Stimulated activated CD4-positive, alpha-beta T cell treated with anti-CD3 and anti-CD28 coated beads, Interleukin-1b, Interleukin-23, amount 100 ng/mL, for 1 hour (primary cell): ENCODE measurements around the gene ANKRD60.

ENCODE experiments used
- DNase-seq, 2 donors: peaks; one replicate each; pipeline ENCODE4 v3.0.0-alpha.2; 2020; ENCODE audit warnings: low read depth in 2 of 2

The ANKRD60 gene

DNA sequence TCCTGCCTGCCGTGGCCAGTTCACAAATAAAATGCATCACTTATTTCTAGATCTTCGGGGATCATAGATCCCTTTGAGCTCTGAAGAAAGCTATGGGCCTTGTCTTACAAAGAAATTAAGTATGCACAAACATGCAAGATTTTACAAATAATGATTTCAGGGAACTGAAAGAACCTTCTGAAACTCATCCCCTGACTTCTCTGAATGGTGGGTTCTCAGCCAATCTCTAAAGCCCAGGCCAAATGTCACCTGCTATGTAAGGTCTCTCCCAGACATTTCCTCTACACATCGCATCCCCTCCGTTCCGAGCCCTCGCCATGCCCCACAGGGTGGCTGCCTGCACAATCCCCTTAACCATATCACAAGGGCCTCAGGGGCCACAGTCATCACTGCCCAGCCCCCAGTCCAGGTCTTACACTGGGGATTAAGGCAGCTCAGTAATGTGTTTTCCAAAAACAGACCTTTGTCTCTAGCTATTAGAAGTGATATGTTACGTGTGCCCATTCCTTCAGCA is 16.1 kb upstream of the ANKRD60 start:
- no peak for DNase-seq

DNA sequence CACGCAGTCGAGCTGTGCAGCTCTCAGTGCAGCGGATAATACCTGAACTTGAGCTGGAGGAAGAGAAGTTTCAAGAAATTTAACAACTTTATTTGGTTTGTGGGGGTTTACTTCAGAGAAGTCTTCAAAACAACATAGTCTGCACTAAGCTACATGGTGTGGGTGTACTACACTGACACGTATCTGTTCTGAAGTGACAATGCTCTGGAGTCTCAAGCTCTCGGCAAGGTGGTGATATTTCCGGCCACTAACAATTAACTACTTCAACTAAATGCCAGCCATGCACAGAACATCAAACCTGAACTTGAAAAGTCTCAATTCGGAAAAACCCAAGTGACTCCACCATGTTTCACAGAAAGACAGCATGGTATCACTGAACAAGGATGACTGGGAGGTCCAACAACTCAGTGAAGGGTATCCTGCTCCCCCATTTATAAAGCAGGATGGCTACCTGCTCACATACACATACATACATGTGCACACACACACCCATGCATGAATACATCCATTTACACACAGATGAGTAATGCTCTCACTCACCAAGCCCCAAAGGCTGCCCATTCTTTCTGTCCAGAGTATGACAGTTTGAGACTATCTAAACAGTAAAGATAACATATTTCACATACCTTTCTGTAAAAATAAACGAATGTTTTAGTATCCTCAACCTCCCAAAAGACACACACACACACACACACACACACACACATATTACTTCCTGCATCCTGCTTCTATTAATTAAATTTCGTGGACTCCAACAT is 15.4 kb upstream of the ANKRD60 start:
- DNase-seq: no peak

DNA sequence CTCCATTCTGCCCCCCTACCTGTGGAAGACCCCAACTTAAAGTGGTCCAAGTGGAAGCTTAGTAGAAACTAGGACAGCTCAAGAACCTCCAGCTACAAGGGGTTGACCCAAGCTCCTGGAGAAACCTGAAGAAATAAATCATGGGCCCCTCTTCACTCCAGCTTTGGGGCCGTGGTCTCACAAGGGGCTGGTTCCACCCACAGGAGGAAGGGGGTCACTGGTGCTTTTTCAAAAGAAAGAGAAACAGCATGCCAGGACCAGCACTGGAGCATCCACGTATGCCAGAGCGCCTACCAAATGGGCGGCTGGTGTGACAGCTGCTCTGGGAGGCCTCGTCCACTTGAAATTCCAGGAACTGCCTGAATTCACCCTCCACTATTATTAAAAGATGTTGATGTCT is 14.4 kb upstream of the ANKRD60 start:
- no peak for DNase-seq

DNA sequence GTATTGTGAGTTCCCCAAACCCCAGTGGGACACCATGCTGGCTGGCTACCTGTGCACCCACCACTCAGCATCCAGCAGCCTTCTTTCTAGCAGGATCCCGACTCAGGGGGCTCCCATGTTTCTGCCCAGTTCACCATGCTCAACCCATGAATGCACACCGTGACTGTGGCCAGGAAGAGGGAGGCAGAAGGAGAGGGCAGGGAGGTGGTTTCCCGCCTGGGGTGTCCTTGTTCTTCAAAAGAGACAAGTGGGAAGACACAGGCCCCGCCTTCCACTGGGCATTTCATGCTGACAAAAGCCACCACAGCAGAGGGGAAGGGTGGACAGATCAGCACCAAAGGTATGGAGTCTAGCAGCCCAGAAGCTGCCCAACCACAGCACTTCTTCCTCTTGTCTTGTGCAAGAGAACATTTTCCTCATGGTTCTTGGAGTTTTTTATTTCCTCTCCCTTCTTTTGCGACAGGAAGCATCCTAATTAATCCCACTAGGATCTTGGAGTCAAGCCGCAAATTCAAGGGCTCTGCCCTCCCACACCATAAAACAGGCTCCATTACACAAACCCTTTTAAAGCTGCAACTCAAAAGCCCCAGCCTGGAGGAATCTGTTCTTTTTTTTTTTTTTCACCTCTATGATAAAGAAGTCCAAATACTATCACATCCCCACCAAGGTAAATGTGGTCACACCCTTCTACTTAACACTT is 13.5 kb upstream of the ANKRD60 start:
- no peak for DNase-seq

DNA sequence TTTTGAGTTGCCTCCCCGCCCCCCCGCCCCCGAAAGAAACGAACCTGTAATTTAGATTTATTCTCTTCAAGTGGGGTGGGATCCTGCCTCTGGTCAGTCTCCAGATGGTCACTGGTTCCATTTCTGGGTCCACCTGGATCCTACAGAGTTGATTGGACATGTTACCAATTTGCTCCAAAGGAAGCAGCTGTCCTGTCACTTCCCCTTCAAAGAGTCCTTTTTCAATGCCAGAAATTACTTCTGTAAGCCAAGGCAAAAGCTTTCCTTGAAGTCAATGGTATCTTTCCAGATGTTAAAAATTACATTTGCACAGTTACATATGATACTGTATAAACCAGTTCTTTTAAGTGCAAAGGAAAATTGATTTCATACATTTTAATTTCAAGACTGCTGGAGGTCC is 12.0 kb upstream of the ANKRD60 start:
- DNase-seq: no peak

DNA sequence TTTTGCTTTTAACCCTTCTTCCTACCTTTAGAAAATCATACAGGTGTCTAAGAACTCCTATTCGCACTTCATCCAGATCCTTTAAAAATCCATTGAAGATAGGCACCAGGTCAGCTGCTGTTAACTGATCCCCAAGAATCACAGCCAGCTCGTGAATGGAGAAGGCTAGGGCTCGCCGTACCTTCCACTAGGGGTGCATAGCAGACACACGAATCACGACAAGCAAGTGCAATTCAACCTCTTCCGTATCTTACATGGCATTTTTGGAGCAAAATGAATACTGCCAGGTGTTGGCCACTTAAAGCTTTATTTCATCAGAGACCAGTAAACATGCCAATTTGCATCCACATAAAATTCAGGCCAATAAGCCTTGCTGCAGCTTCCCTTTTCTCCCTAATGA is 10.8 kb upstream of the ANKRD60 start:
- no peak for DNase-seq

DNA sequence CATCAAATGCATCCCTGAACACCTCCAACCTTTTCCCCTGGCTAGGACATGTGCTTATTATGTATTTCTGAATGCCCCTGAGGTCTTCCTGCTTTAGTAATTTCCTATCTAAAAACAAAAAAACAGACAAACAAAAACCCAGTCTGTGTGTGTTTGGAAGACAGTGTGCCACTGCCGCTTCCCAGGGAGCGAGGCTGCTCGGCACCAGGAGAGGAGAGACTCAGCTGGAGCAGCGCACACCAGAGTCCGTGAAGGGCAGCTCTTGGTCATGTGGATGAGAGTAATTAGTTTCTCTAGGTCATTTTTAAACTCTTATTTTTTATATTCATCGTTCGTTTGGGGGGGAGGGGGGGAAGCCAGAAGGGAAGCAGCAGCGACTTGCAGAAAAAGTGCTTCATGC is 10.0 kb upstream of the ANKRD60 start:
- no peak for DNase-seq

DNA sequence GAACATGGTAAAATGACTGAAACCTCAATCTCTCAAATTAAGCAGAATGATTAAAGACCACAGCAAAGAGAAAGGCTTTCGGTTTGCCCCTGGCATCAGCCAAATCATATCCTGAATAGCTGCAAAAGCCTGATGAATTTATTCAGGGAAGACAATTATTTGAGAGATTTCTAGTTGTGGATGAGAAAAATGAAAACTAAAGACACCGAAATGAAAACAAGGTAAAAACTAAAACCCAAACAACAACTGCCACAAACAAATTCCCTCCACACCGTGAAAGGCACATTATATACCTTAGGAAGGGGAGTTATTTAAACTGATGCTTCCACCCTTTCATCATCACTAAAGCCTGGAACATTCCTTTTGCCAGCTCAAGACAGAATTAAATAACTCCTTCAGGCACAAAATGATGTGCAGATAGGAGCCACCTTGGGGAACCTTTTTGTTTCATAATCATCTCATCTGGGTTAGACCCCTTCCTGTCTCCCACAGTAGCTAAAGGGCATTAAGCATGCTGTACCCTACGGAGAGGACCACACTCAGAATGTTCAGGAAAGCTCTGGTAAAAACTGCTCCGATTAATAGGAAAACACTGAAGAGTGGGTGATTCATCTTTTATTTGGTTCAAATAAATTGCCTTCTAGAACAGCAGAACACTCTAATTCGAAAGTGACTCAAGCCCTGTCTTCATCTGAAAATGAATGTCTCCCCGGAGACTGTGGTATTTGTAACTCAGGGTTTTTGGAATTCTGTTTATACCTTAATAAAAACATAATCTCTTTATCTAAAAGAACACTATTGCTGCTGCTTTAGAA is 9.1 kb upstream of the ANKRD60 start:
- no peak for DNase-seq

DNA sequence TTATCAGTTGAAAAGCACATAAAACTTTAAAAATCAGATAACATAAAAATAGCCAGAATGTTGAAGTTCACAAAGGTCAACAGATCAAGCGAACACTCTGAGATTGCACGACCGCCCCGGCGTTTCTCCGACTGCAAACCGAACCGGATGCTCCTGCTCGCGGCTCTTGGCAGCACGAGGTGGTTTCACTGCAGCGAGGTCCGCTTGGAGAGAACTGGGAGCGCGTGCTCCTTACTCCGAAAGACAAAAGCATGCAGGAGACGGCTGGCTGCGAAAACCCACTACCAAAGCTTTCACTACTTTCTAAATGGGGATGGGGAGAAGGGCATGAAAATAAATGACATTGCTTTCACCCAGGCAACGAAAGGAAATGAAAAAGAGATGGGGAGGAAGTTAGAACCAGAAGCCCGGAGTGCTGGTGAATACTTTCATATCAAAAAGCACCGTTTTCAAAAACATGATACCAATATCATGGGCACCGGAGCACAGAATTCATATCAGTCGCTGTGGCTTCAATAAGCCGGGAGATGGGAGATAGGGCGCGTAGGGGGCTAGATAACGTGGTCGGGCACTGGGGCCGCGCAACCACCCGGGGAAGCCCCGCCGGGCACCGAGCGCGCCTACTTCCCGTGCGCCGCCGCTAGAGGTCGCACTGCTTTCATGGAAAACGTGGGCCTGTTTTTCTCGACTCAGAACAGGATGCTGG is 8.3 kb upstream of the ANKRD60 start:
- peak; percentile 52 to 84 for DNase-seq

DNA sequence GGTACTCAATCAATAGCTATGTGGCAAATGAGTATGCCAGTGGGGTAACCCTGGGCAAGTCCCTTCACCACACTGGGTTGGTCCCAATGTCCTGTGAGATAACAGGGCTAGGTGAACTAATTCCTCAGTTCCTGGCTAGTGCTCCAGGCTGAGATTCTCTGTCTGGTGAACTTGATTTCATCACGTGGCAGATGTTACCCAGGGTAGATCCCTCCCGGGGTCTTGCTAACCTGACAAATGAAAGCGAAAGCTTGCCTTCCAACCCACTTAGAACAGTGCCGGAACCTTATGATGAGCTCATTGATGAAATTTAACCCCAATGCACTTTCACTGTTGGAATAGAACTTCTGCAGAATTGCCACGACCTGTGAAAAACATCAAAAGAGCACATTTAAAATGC is 6.6 kb upstream of the ANKRD60 start:
- DNase-seq: no peak

DNA sequence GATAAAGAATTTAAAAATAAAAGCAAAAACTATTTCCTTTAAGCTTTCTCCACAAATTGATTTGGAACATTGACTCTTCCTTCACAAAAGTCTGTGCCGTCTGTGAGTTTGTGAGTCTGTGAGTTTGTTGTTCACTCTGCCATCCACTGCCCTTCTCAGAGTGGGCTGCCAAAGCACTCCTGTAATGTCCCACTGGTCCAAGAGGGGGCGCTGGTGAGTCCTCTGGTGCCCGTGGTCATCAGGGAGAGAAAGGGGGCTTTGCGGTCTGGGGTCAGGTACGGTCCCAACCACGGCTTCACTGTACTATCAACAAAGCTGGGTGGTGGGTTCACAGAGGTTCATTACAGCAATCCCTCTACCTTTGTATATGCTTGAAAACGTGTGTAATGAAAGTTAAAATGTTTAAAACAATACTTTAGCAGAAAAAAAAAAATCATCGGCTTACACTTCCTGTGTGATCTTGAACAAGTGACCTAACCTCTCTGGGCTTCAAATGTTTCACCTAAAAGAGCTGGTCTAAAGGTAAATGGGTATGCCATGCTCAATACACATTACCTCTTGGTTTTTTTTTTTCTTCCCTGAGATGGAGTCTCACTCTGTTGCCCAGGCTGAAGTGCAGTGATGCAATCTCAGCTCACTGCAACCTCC is 5.6 kb upstream of the ANKRD60 start:
- DNase-seq: no peak

DNA sequence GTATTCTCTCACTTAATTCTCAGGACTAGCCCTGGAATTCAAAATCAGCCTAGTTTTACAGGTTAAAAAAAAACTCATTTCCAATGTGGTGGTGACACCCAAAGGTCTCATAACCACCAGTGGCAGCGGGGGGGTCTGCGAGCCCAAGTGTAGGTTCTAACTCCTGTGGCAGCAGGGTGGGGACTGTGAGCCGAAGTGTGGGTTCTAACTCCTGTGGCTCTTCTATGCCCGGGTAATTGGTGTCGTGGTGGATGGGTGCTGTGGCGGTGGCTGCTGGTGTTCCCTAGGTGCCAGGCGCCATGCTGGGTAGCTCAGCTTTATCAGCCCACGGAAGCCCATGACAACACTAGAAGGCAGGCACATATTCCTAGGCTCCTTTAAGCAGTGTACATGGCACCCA is 4.9 kb upstream of the ANKRD60 start:
- no peak for DNase-seq

DNA sequence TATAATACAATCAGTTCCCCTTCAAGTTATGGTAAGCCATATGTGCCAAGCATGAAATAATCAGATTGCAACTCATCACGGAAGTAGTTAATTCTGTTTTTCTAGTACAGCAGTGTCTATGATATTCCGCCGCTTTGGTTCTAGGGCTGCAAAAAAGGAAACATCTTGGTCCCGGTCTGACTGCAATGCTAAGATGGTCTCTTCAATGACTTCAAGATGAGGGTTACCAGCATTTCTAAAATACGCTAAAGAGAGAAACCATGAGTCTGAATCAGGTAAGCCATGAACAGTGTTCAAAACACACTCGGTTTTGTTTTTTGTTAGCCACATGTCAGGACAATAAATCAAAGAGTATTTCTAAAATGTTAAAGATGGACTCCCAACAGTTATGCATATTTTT is 3.2 kb upstream of the ANKRD60 start:
- DNase-seq: no peak

DNA sequence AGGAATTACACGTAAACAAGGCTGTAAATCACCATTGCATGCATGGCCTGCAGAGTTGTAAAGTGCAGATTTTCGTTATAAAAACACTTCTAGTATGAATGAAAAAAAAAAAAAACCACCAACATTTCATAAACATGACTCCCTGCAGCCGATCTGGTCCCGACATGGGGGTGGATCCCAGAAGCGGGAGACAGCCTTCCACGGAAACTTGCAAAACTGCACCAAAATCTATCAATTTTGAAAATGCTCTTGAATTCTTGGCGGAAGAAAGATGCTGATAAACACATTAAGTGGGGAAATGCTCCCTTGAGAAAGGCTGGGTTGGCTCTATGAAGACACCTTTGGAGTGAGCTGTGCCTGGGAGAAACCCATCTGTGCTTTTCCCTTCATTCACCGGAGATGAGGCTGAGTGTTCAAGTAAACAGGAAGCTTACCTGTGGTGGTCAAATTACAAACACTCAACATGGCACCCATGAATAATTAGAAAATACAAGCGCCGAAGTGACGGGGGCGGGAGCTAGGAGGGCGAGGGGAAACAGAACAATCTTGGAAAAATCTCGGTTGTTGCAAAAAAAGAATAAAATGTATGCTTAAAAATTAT is 845 bp upstream of the ANKRD60 start:
- DNase-seq: no peak

DNA sequence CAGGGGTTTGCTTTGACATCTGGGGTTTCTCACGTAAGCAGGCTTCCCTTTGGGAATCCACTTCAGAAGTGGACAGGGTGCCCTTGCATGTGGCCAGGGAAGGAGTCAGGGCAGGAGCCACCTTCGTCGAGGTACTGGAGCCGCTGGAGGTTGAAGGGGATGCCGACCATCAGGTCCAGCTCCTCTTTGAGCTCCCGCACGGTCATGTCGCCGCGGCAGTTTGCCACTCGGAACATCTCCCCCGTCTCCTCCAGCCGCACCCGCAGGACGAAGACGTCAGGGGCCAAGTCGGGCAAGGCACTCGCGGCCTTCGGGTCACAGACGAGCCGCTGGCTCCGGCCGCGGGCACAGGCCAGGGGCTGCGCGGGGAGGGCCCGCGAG is 360 bp downstream of the ANKRD60 start:
- DNase-seq: no peak

DNA sequence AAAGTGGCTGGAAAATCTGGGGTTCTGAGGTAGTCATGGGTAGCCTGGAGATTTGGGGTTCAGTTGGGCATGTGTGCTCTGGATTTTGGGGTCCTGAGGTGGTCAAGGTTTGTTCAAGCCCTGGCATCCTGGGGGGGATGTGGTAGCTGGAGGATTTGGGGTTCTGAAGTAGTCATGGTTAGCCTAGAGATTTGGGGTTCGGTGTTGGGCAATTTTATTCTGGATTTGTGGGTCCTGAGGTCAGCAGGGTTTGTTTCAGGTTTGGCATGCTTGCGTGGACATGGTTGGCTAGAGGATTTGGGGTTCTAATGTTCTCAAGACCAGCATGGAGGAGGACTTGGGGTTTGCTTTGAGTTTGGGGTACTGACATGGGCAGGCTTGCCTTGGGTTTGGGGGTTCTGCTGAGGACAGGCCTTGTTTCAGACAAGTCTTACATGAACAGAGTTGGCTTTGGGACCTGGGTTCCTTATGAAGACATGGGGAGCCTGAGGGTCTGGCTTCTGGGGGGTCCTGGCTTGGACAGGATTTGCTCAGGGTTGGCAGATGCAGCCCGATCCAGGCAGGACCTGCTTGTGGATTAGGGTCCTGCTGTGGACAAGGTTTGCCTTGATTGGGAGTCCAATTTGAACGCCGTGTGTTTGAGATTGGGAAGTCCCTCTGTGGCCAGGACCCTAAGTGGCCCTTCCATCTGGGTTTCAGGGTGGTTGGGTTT is 906 bp downstream of the ANKRD60 start:
- no peak for DNase-seq

DNA sequence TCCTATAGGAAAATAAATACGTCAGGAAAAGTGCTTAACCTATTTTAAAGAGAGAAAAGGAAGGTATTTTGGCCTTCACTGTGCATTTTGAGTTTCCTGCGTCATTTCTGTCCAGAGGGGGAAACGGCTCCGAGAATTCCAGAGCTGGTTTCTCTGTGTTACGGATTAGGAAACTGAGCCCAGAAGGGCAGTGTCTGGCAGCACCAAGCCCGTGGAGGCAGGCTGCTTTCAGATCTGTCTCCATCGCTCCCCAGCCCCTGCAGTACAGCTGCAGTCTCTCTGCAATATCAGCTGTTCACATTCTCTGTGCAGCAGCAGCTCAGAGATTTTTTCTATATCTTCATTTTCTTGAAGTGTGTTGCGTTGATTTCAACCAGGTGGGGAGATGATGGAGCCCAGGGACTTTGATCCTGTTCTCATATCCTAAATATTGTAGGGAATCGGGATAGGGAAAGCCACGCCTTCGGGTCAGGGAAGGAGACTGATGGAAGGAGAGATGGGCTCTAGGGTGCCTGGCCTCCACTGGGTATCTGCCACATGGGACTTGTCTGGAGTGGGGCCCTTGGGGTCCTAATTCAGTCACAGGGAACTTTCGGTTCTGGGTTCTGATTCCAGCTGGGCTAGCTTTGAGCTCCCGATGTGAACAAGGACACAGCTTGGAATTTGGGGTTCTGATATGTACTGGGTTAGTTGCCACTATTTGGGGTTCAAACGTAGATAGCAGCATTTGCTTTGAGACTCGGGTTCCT is 2.8 kb downstream of the ANKRD60 start:
- no peak for DNase-seq

DNA sequence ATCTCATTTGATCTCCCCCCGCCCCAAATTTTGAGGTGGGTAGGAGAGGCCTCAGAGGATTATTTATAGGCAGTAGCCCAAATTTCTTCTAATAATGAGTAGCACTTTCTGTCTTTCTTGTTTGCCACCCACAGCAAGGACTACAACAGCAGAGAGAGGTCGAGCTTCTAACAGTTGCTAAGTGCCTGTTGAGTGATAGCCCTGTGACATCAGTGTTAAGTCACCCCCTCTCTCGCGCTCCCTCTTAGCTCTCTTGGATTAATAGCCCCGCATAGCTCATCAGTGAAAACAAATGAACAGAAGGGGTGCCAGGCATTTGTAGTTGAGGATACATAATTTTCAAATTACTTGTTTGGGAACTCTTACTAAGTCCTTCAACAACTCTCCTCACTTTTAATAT is 3.5 kb downstream of the ANKRD60 start:
- no peak for DNase-seq

DNA sequence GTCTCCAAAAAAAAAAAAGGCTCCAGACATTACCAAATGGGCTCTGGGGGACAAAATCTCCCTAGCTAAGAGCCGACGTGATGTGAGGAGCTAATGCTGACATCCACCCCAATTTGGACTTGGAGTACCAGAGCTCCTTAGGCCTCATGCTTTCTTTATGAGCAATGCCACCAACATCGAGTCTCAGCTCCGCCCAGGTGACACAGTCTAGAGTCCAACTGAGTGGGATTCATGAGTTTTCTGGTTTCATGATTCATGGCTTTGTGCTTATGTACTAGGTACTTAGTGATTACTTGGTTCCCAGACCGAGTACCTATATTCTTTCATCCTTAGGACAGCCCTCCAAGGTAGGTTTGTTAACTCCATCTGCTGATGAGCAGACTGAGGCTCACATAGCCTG is 4.4 kb downstream of the ANKRD60 start:
- no peak for DNase-seq
